ENCODE data around the gene FNDC3B. TPM values are rescaled to one million over a fixed set of nuclear protein-coding genes. Genes with fewer than 3 reads are reported as not detected.
A peak's percentile ranks its signal among the peaks of the same experiment; 100 is the strongest.

FNDC3B gene
- total RNA-seq, 2 donors from 2014 or later: 80.6 to 107 TPM

- no peak for DNase-seq
- Histone ChIP-seq H3K27ac (ENCODE audit: low read depth, low read length) (no peak overlapping the region), H3K36me3 (ENCODE audit: control insufficient read depth, insufficient read depth, low read length) (peaks cover 5% of the 10 kb centered on the region), H3K4me3 (ENCODE audit: low read length) (no peak overlapping the region), H3K27me3 (ENCODE audit: control insufficient read depth, insufficient read depth, low read length, poor library complexity, severe bottlenecking) (no peaks in the 10 kb centered on the region), H3K4me1 (ENCODE audit: control insufficient read depth, insufficient read depth, low read length) (peaks cover 14% of the 10 kb centered on the region), H3K9me3 (ENCODE audit: control insufficient read depth, low read length) (no peaks in the 10 kb centered on the region), H3K9ac (ENCODE audit: extremely low read depth, low read length, poor library complexity, severe bottlenecking) (no peak overlapping the region)
- TF ChIP-seq CTCF (conservative IDR thresholded peaks at IDR 0.05): no peak
- peak overlapping the region; percentile 29 for H3K27ac Mint-ChIP-seq
- H3K36me3 Mint-ChIP-seq (ENCODE audit: low read depth): peaks cover 8% of the 10 kb centered on the region
- no peaks in the 10 kb centered on the region for H3K27me3 Mint-ChIP-seq (ENCODE audit: insufficient read depth)
- H3K9me3 Mint-ChIP-seq: no peaks in the 10 kb centered on the region
- H3K4me1 Mint-ChIP-seq: peaks cover 59% of the 10 kb centered on the region
- WGBS, 2 experiments (ENCODE audit: insufficient coverage in 1 of 2, insufficient read length in 1 of 2): 93 to 94% methylated on average over 2 of the region's 2 CpGs
- no peak overlapping the region for H3K4me3 Mint-ChIP-seq
These were observed 182.2 kb downstream of the FNDC3B start for GRCh38 chr3:172221547-172221946.

GRCh38 chr3:172222478-172223071, 183.2 kb downstream of the FNDC3B start:
- H3K9me3 Mint-ChIP-seq: no peaks in the 10 kb centered on the region
- H3K4me1 Mint-ChIP-seq: peaks cover 48% of the 10 kb centered on the region
- peaks cover 16% of the 10 kb centered on the region for H3K36me3 Mint-ChIP-seq (ENCODE audit: low read depth)
- no peak overlapping the region for H3K4me3 ChIP-seq (ENCODE audit: low read length)
- no peaks in the 10 kb centered on the region for H3K9me3 ChIP-seq (ENCODE audit: control insufficient read depth, low read length)
- no peak for TF ChIP-seq CTCF (conservative IDR thresholded peaks at IDR 0.05)
- peaks cover 11% of the 10 kb centered on the region for H3K4me1 ChIP-seq (ENCODE audit: control insufficient read depth, insufficient read depth, low read length)
- no peak overlapping the region for H3K9ac ChIP-seq (ENCODE audit: extremely low read depth, low read length, poor library complexity, severe bottlenecking)
- no peaks in the 10 kb centered on the region for H3K27me3 Mint-ChIP-seq (ENCODE audit: insufficient read depth)
- no peaks in the 10 kb centered on the region for H3K27me3 ChIP-seq (ENCODE audit: control insufficient read depth, insufficient read depth, low read length, poor library complexity, severe bottlenecking)
- no peak overlapping the region for H3K27ac ChIP-seq (ENCODE audit: low read depth, low read length)
- no peak overlapping the region for H3K4me3 Mint-ChIP-seq
- H3K36me3 ChIP-seq (ENCODE audit: control insufficient read depth, insufficient read depth, low read length): peaks cover 15% of the 10 kb centered on the region
- WGBS, 2 experiments (ENCODE audit: insufficient coverage in 1 of 2, insufficient read length in 1 of 2): 84 to 100% methylated on average over 3 to 10 of the region's 10 CpGs
- DNase-seq: peak; percentile 49
- no peak overlapping the region for H3K27ac Mint-ChIP-seq

- peaks cover 35% of the 10 kb centered on the region for H3K4me1 Mint-ChIP-seq
- H3K4me1 ChIP-seq (ENCODE audit: control insufficient read depth, insufficient read depth, low read length): peaks cover 6% of the 10 kb centered on the region
- H3K9me3 ChIP-seq (ENCODE audit: control insufficient read depth, low read length): no peaks in the 10 kb centered on the region
- no peak for TF ChIP-seq CTCF (conservative IDR thresholded peaks at IDR 0.05)
- H3K36me3 Mint-ChIP-seq (ENCODE audit: low read depth): peaks cover 25% of the 10 kb centered on the region
- DNase-seq: no peak
- H3K4me3 Mint-ChIP-seq: no peak overlapping the region
- no peaks in the 10 kb centered on the region for H3K27me3 ChIP-seq (ENCODE audit: control insufficient read depth, insufficient read depth, low read length, poor library complexity, severe bottlenecking)
- H3K27ac Mint-ChIP-seq: no peak overlapping the region
- no peaks in the 10 kb centered on the region for H3K9me3 Mint-ChIP-seq
- 96 to 100% methylated on average over 1 to 4 of the region's 4 CpGs for WGBS, 2 experiments (ENCODE audit: insufficient coverage in 1 of 2, insufficient read length in 1 of 2)
- H3K9ac ChIP-seq (ENCODE audit: extremely low read depth, low read length, poor library complexity, severe bottlenecking): no peak overlapping the region
- H3K4me3 ChIP-seq (ENCODE audit: low read length): no peak overlapping the region
- peaks cover 28% of the 10 kb centered on the region for H3K36me3 ChIP-seq (ENCODE audit: control insufficient read depth, insufficient read depth, low read length)
- no peak overlapping the region for H3K27ac ChIP-seq (ENCODE audit: low read depth, low read length)
- H3K27me3 Mint-ChIP-seq (ENCODE audit: insufficient read depth): no peaks in the 10 kb centered on the region
These were observed 184.5 kb downstream of the FNDC3B start for GRCh38 chr3:172223870-172224269.

Measured in endodermal cell (in vitro differentiated cells).